Peyer's patch (tissue), 4 donors: ENCODE results near the gene PTPRK.

ENCODE experiments used
- CTCF ChIP-seq, 6 experiments: fragments of 450-650 bp in 4 of 6; fragments of 200-600 bp in 2 of 6; sonication (generic) in 1 of 6; IDR thresholded peaks; one replicate each; pipeline ENCODE4 v1.5.1; 2017 to 2019; ENCODE audit warnings: antibody characterized with exemption in 6 of 6, mild to moderate bottlenecking in 3 of 6, moderate library complexity in 1 of 6
- POLR2A ChIP-seq, 2 donors: fragments of 450-650 bp; IDR thresholded peaks; one replicate each; pipeline ENCODE4 v1.5.1; 2017; ENCODE audit warnings: antibody characterized with exemption in 2 of 2, mild to moderate bottlenecking in 2 of 2, moderate library complexity in 2 of 2

- TF ChIP-seq CTCF (IDR thresholded peaks at IDR 0.05) = no peak
- no peak for TF ChIP-seq POLR2A (IDR thresholded peaks at IDR 0.05)
Measured at GRCh38 chr6:128412680-128413079, 107.7 kb downstream of the PTPRK start.
